H1 (cell line): Measurements from ENCODE around the gene DLX4. TPM values are rescaled to one million over a fixed set of nuclear protein-coding genes. Genes with fewer than 3 reads are reported as not detected.

Experiments used
- CTCF ChIA-PET: fragments of 300-600 bp; sonication (Branson Sonifier 250); formaldehyde crosslinking; loops from one replicate; lab custom pipeline; 2021; ENCODE audit not compliant: partially characterized antibody; lab: Charles Lee
- POLR2A ChIA-PET: fragments of 300-600 bp; sonication (Branson Sonifier 250); formaldehyde crosslinking; loops from one replicate; lab custom pipeline; 2021; ENCODE audit warnings: inconsistent platforms; ENCODE audit not compliant: partially characterized antibody; lab: Charles Lee
- DNase-seq, 2 experiments: peaks; one replicate each; pipeline versions ENCODE4 v3.0.0 to v3.0.0-alpha.2; 2010 to 2022; ENCODE audit warnings: low spot score in 2 of 2, low read depth in 1 of 2, mixed read lengths in 1 of 2
- FAIRE-seq: peaks from 2 replicates; lab custom pipeline; 2011; peaks lifted over from hg19 to GRCh38; lab: Jason Lieb, UNC
- H2AFZ ChIP-seq: 2 replicates; pipeline ENCODE4 v1.8.1; 2012; ENCODE audit warnings: low read length, inconsistent platforms
- H2AK5ac ChIP-seq: 2 replicates; pipeline ENCODE4 v1.6.1; 2013; ENCODE audit warnings: low read depth, low read length
- H2BK120ac ChIP-seq: replicated peaks from 2 replicates; pipeline ENCODE3; 2013; ENCODE audit warnings: low read depth, low read length, inconsistent platforms
- H2BK12ac ChIP-seq: 2 replicates; pipeline ENCODE4 v1.6.1; 2013; ENCODE audit warnings: low read depth, low read length
- H2BK15ac ChIP-seq: 2 replicates; pipeline ENCODE4 v1.6.1; 2013; ENCODE audit warnings: low read length
- H2BK20ac ChIP-seq: 2 replicates; pipeline ENCODE4 v1.6.1; 2013; ENCODE audit warnings: low read length
- H2BK5ac ChIP-seq: 2 replicates; pipeline ENCODE4 v1.6.1; 2013; ENCODE audit warnings: low read depth, low read length
- H3K14ac ChIP-seq: 2 replicates; pipeline ENCODE4 v1.6.1; 2013; ENCODE audit warnings: inconsistent platforms; ENCODE audit not compliant: insufficient read length
- H3K18ac ChIP-seq: 2 replicates; pipeline ENCODE4 v1.6.1; 2013; ENCODE audit warnings: low read length; ENCODE audit errors: extremely low read depth
- H3K23ac ChIP-seq: 2 replicates; pipeline ENCODE4 v1.6.1; 2013; ENCODE audit warnings: inconsistent platforms; ENCODE audit not compliant: insufficient read length
- H3K23me2 ChIP-seq: 2 replicates; pipeline ENCODE4 v1.6.1; 2013; ENCODE audit warnings: low read depth, low read length
- H3K27ac ChIP-seq: 2 replicates; pipeline ENCODE4 v1.6.1; 2011; ENCODE audit warnings: low read depth, low read length, inconsistent platforms
- H3K27me3 ChIP-seq, 4 experiments: replicated peaks in 1 of 4; 1 replicate in 1 of 4; 2 replicates in 3 of 4; pipeline versions ENCODE4 v1.6.1 to v1.8.1; 2011 to 2013; ENCODE audit warnings: low read length in 3 of 4, mild to moderate bottlenecking in 3 of 4, inconsistent platforms in 2 of 4, mixed read lengths in 2 of 4, moderate library complexity in 1 of 4; ENCODE audit not compliant: control insufficient read depth in 3 of 4, insufficient read depth in 3 of 4; ENCODE audit errors: extremely low read depth in 1 of 4
- H3K36me3 ChIP-seq, 4 experiments: 2 replicates each; pipeline versions ENCODE4 v1.6.1 to v1.8.1; 2011 to 2013; ENCODE audit warnings: mild to moderate bottlenecking in 4 of 4, low read length in 3 of 4, moderate library complexity in 2 of 4, control low read depth in 1 of 4, inconsistent platforms in 1 of 4; ENCODE audit not compliant: insufficient read depth in 4 of 4, control insufficient read depth in 2 of 4
- H3K4ac ChIP-seq: replicated peaks from 2 replicates; pipeline ENCODE3; 2013; ENCODE audit warnings: low read length, low read depth, mixed read lengths, inconsistent platforms; ENCODE audit not compliant: insufficient read length
- H3K4me1 ChIP-seq, 4 experiments: replicated peaks in 1 of 4; 1 replicate in 1 of 4; 2 replicates in 3 of 4; pipeline versions ENCODE4 v1.6.1 to v1.8.1; 2011 to 2013; ENCODE audit warnings: low read length in 3 of 4, inconsistent platforms in 2 of 4, mixed read lengths in 1 of 4; ENCODE audit not compliant: insufficient read depth in 4 of 4, control insufficient read depth in 3 of 4
- H3K4me2 ChIP-seq, 2 experiments: 2 replicates each; pipeline versions ENCODE4 v1.6.1 to v1.8.1; 2011 to 2013; ENCODE audit warnings: low read depth in 2 of 2, low read length in 2 of 2, control low read depth in 1 of 2, inconsistent platforms in 1 of 2, mild to moderate bottlenecking in 1 of 2; ENCODE audit not compliant: insufficient read depth in 1 of 2
- H3K4me3 ChIP-seq, 4 experiments: fragments of 200-600, 300-600 bp in 1 of 4; sonication (generic), shearing (Covaris generic), sonication (Bioruptor Twin) in 1 of 4; 2 replicates each; pipeline versions ENCODE4 v1.5.1 to v1.8.1; 2011 to 2016; ENCODE audit warnings: low read length in 4 of 4, low read depth in 3 of 4, control low read depth in 2 of 4, inconsistent platforms in 2 of 4, mild to moderate bottlenecking in 2 of 4, mixed read lengths in 1 of 4, moderate library complexity in 1 of 4; ENCODE audit not compliant: insufficient read depth in 2 of 4; ENCODE audit errors: extremely low read depth in 1 of 4
- H3K56ac ChIP-seq: replicated peaks from 2 replicates; pipeline ENCODE3; 2013; ENCODE audit warnings: low read depth, mild to moderate bottlenecking, mixed read lengths, low read length, inconsistent platforms; ENCODE audit not compliant: insufficient read length
- H3K79me1 ChIP-seq: 2 replicates; pipeline ENCODE4 v1.6.1; 2013; ENCODE audit warnings: low read depth, low read length, control low read depth
- H3K79me2 ChIP-seq, 2 experiments: 2 replicates each; pipeline versions ENCODE4 v1.6.1 to v1.8.1; 2012 to 2013; ENCODE audit warnings: low read length in 2 of 2, mild to moderate bottlenecking in 2 of 2, inconsistent platforms in 1 of 2; ENCODE audit not compliant: insufficient read depth in 2 of 2, control insufficient read depth in 1 of 2
- H3K9ac ChIP-seq, 4 experiments: replicated peaks in 1 of 4; 1 replicate in 1 of 4; 2 replicates in 3 of 4; pipeline versions ENCODE4 v1.6.1 to v1.8.1; 2011 to 2013; ENCODE audit warnings: low read depth in 3 of 4, low read length in 3 of 4, control low read depth in 2 of 4, mild to moderate bottlenecking in 2 of 4, moderate library complexity in 2 of 4, inconsistent platforms in 1 of 4; ENCODE audit errors: extremely low read depth in 1 of 4
- H3K9me3 ChIP-seq, 2 experiments: 2 replicates each; pipeline versions ENCODE4 v1.6.1 to v1.8.1; 2012 to 2013; ENCODE audit warnings: mild to moderate bottlenecking in 2 of 2, moderate library complexity in 2 of 2, control low read depth in 1 of 2, inconsistent platforms in 1 of 2, low read depth in 1 of 2, low read length in 1 of 2, mixed read lengths in 1 of 2; ENCODE audit not compliant: insufficient read depth in 2 of 2
- H4K20me1 ChIP-seq, 2 experiments: replicated peaks in 1 of 2; 2 replicates each; pipeline versions ENCODE3 to v1.8.1; 2011 to 2013; ENCODE audit warnings: inconsistent platforms in 2 of 2, low read length in 2 of 2, mild to moderate bottlenecking in 1 of 2; ENCODE audit not compliant: insufficient read depth in 2 of 2, control insufficient read depth in 1 of 2
- H4K5ac ChIP-seq: 2 replicates; pipeline ENCODE4 v1.6.1; 2013; ENCODE audit warnings: low read length, low read depth, mixed read lengths, inconsistent platforms; ENCODE audit not compliant: insufficient read length
- H4K8ac ChIP-seq: 2 replicates; pipeline ENCODE4 v1.8.0; 2013; ENCODE audit warnings: mild to moderate bottlenecking, moderate library complexity, low read length, inconsistent platforms; ENCODE audit not compliant: insufficient read depth; ENCODE audit errors: extremely low read depth
- H4K91ac ChIP-seq: replicated peaks from 2 replicates; pipeline ENCODE3; 2013; ENCODE audit warnings: low read length, mixed read lengths, inconsistent platforms; ENCODE audit not compliant: insufficient read length
- CBX5 ChIP-seq: fragments of 300-800, 300-1000 bp; sonication (generic); IDR thresholded peaks from 2 replicates; pipeline ENCODE4 v1.7.1; 2016; ENCODE audit warnings: antibody characterized with exemption, low read length, low read depth
- CREB1 ChIP-seq: IDR thresholded peaks from 2 replicates; pipeline ENCODE4 v1.6.1; 2012; ENCODE audit warnings: inconsistent platforms
- NANOG ChIP-seq: IDR thresholded peaks from 2 replicates; pipeline ENCODE4 v1.6.1; 2011; ENCODE audit warnings: low read length, low read depth, mild to moderate bottlenecking, inconsistent platforms; ENCODE audit not compliant: insufficient read depth, poor library complexity, severe bottlenecking
- PHF8 ChIP-seq: fragments of 200-600 bp; sonication (generic); conservative IDR thresholded peaks from 2 replicates; pipeline ENCODE4 v1.7.1; 2012; ENCODE audit warnings: low read depth, mild to moderate bottlenecking, inconsistent platforms, low read length, moderate library complexity
- TAF7 ChIP-seq: optimal IDR thresholded peaks from 2 replicates; pipeline ENCODE3; 2011; ENCODE audit warnings: low read depth, mild to moderate bottlenecking, inconsistent platforms, low read length, moderate library complexity, borderline replicate concordance
- TCF12 ChIP-seq: IDR thresholded peaks from 2 replicates; pipeline ENCODE4 v1.6.1; 2011; ENCODE audit warnings: low read depth, mild to moderate bottlenecking, low read length
- WGBS, 2 experiments: shearing (Covaris generic) in 1 of 2; methylation state at CpG; one replicate each; pipeline versions ENCODE4 v1.1.6 to v1.1.7; 2013 to 2015; ENCODE audit warnings: low lambda C conversion rate in 2 of 2, mixed read lengths in 2 of 2, inconsistent platforms in 1 of 2, low coverage in 1 of 2, missing lambda C conversion rate in 1 of 2; ENCODE audit not compliant: insufficient replicate concordance in 2 of 2, insufficient coverage in 1 of 2, insufficient read length in 1 of 2; ENCODE audit errors: extremely low coverage in 1 of 2, missing lambda C conversion rate in 1 of 2; 5-methylcytosine and 5-hydroxymethylcytosine counted together
- polyA plus RNA-seq, 7 experiments: library from polyadenylated mRNA; depleted of rRNA in 3 of 7; stranded (reverse) in 5 of 7; unstranded in 2 of 7; fragments of >200 nt in 5 of 7; fragments of 200-250 nt in 2 of 7; gene quantifications; 1 replicate in 5 of 7; 2 replicates in 1 of 7; 4 replicates in 1 of 7; pipeline versions ENCODE4 v1.2.1 to v1.2.3, GENCODE V29; 2011 to 2013; ENCODE audit warnings: missing spikeins in 2 of 7, mixed read lengths in 2 of 7
- total RNA-seq: library from RNA; stranded (reverse); fragmentation: NEBNext Ultra II Directional; extraction: Animal tissue kit (Norgen Biotek cat#: 25700); gene quantifications from 2 replicates; pipeline ENCODE4 v1.2.1, GENCODE V29; 2021

Gene DLX4
- total and polyA plus RNA-seq, 2 of the 8 experiments (the other 6 are each of a cell fraction or from before 2014, with no cell fraction given) = 0.67 to 0.80 TPM

GRCh38 chr17:49920030-49920769 is 48.8 kb upstream of the DLX4 start:
- no peak overlapping the region for H4K5ac ChIP-seq
- POLR2A ChIA-PET = interaction anchor here (1.1 to 1.3 kb wide), 2 partner anchors 10 to 12 kb away, joined by 5 read pairs; no protein-coding TSS in a partner anchor
- H3K18ac ChIP-seq = no peak overlapping the region
- no peak overlapping the region for H2BK120ac ChIP-seq
- 92% methylated on average over 9 of the region's 9 CpGs; no CpG with 5 or more reads in 1 of the 2 experiments for WGBS, 2 experiments
- no peak overlapping the region for H2BK15ac ChIP-seq
- TF ChIP-seq CBX5 (no peak), NANOG (no peak), PHF8 (no peak), TCF12 (no peak), CREB1 (no peak), TAF7 (no peak)
- no peak overlapping the region for H3K14ac ChIP-seq
- H2BK20ac ChIP-seq = no peak overlapping the region
- no peak overlapping the region for H3K56ac ChIP-seq
- peaks cover 0 to 2% of the 10 kb centered on the region in 2 experiments for H4K20me1 ChIP-seq
- no peak overlapping the region for H2AK5ac ChIP-seq
- H4K8ac ChIP-seq = no peak overlapping the region; the same call in 1 of the 2 replicates
- no peak overlapping the region for H2BK12ac ChIP-seq
- H3K23ac ChIP-seq = no peak overlapping the region
- H2AFZ ChIP-seq = no peak overlapping the region
- no peak overlapping the region for H3K27ac ChIP-seq
- DNase-seq (no peak), FAIRE-seq (no peak)
- no peaks in the 10 kb centered on the region for H3K79me1 ChIP-seq
- H3K4me3 ChIP-seq = no peak overlapping the region
- H3K4me2 ChIP-seq = no peak overlapping the region
- no peaks in the 10 kb centered on the region for H3K9me3 ChIP-seq
- H3K23me2 ChIP-seq = no peaks in the 10 kb centered on the region; the same call in 1 of the 2 replicates
- CTCF ChIA-PET = interaction anchor here (0.8 to 3.1 kb wide), 8 partner anchors 11 to 78 kb away, joined by 3 to 9 read pairs (median 3); no protein-coding TSS in a partner anchor
- H4K91ac ChIP-seq = no peak overlapping the region
- H3K4me1 ChIP-seq = peaks cover under 1 to 6% (median 2%) of the 10 kb centered on the region in 4 experiments; a peak in 4 of 7 replicates
- no peak overlapping the region for H3K9ac ChIP-seq
- no peak overlapping the region for H3K4ac ChIP-seq
- H3K27me3 ChIP-seq = peaks cover 0 to 10% (median 7%) of the 10 kb centered on the region in 4 experiments; a peak in 4 of 7 replicates
- no peaks in the 10 kb centered on the region for H3K36me3 ChIP-seq
- H2BK5ac ChIP-seq = no peak overlapping the region
- no peaks in the 10 kb centered on the region for H3K79me2 ChIP-seq
